ENCODE data around the gene NUAK1. TPM values are rescaled to one million over a fixed set of nuclear protein-coding genes. Genes with fewer than 3 reads are reported as not detected.

Gene NUAK1
- total and polyA plus RNA-seq, 2 donors from 2014 or later = 2.9 to 28.8 TPM

GRCh38 chr12:106015646-106016045 lies 123.1 kb downstream of the NUAK1 start:
- FAIRE-seq (no peak), DNase-seq (no peak)
- Histone ChIP-seq H3K36me3 (ENCODE audit: control insufficient read depth in 2 of 3, insufficient read depth in 3 of 3, low read length in 3 of 3) (no peaks in the 10 kb centered on the region), H3K9ac (ENCODE audit: low read length in 3 of 3) (no peak overlapping the region), H3K4me1 (ENCODE audit: control insufficient read depth in 2 of 3, insufficient read depth in 2 of 3, low read depth in 1 of 3, low read length in 3 of 3) (no peaks in the 10 kb centered on the region), H3K27me3 (ENCODE audit: control insufficient read depth, insufficient read depth, low read length) (no peaks in the 10 kb centered on the region), H3K27ac (ENCODE audit: low read depth in 2 of 2, low read length in 2 of 2) (no peak overlapping the region), H3K9me3 (ENCODE audit: control insufficient read depth in 2 of 3, insufficient read depth in 1 of 3, low read length in 3 of 3) (no peaks in the 10 kb centered on the region), H3K4me3 (ENCODE audit: low read length in 3 of 3) (no peak overlapping the region)
- intact Hi-C loops (cut with DNase I) = no loop called here
- no peak for TF ChIP-seq CTCF (IDR thresholded peaks at IDR 0.05; ENCODE audit: borderline replicate concordance, extremely low read depth, insufficient read depth)

- H3K4me3 ChIP-seq (ENCODE audit: low read length in 3 of 3) = no peak overlapping the region
- intact Hi-C loops (cut with DNase I) = no loop called here
Measured at GRCh38 chr12:106013941-106014340, 124.8 kb downstream of the NUAK1 start.

More at GRCh38 chr12:106013941-106014340, 124.8 kb downstream of the NUAK1 start:
- Histone ChIP-seq H3K9ac (ENCODE audit: low read length in 3 of 3) (no peak overlapping the region), H3K9me3 (ENCODE audit: control insufficient read depth in 2 of 3, insufficient read depth in 1 of 3, low read length in 3 of 3) (no peaks in the 10 kb centered on the region), H3K27me3 (ENCODE audit: control insufficient read depth, insufficient read depth, low read length) (no peaks in the 10 kb centered on the region), H3K27ac (ENCODE audit: low read depth in 2 of 2, low read length in 2 of 2) (no peak overlapping the region), H3K4me1 (ENCODE audit: control insufficient read depth in 2 of 3, insufficient read depth in 2 of 3, low read depth in 1 of 3, low read length in 3 of 3) (no peaks in the 10 kb centered on the region), H3K36me3 (ENCODE audit: control insufficient read depth in 2 of 3, insufficient read depth in 3 of 3, low read length in 3 of 3) (no peaks in the 10 kb centered on the region)
- no peak for DNase-seq
- no peak for FAIRE-seq
- no peak for TF ChIP-seq CTCF (IDR thresholded peaks at IDR 0.05; ENCODE audit: borderline replicate concordance, extremely low read depth, insufficient read depth)

Other genes starting within 250 kb of the NUAK1 start
- 43.0 TPM for gene CKAP4, start 109.1 kb upstream of the NUAK1 start, total RNA-seq
- gene CKAP4, start 109.1 kb upstream of the NUAK1 start, polyA plus RNA-seq (ENCODE audit: insufficient read depth, low read depth, low replicate concordance) = 29.2 TPM
- gene TCP11L2, start 163.8 kb upstream of the NUAK1 start, total RNA-seq = 34.5 TPM
- 2.3 TPM for gene TCP11L2, start 163.8 kb upstream of the NUAK1 start, polyA plus RNA-seq (ENCODE audit: insufficient read depth, low read depth, low replicate concordance)
- 9.7 TPM for gene POLR3B, start 218.8 kb upstream of the NUAK1 start, total RNA-seq
- 5.2 TPM for gene POLR3B, start 218.8 kb upstream of the NUAK1 start, polyA plus RNA-seq (ENCODE audit: insufficient read depth, low read depth, low replicate concordance)